Hepatocyte (in vitro differentiated cells): ENCODE results near the gene MCM7.

Experiments
- EZH2 ChIP-seq: fragments of 200-600 bp; sonication (generic); IDR thresholded peaks from 2 replicates; pipeline ENCODE4 v1.6.1; 2016; ENCODE audit warnings: antibody characterized with exemption, mild to moderate bottlenecking, borderline replicate concordance
- TF ChIP-seq, protein P1 (sequence below): fragments of 200-600 bp; sonication (generic); IDR thresholded peaks from 2 replicates; pipeline ENCODE4 v1.5.1; 2016; ENCODE audit warnings: antibody characterized with exemption, mild to moderate bottlenecking; ENCODE audit not compliant: poor library complexity

GRCh38 chr7:100085515-100085914, 15.7 kb downstream of the MCM7 start:
- TF ChIP-seq, protein P1, sequence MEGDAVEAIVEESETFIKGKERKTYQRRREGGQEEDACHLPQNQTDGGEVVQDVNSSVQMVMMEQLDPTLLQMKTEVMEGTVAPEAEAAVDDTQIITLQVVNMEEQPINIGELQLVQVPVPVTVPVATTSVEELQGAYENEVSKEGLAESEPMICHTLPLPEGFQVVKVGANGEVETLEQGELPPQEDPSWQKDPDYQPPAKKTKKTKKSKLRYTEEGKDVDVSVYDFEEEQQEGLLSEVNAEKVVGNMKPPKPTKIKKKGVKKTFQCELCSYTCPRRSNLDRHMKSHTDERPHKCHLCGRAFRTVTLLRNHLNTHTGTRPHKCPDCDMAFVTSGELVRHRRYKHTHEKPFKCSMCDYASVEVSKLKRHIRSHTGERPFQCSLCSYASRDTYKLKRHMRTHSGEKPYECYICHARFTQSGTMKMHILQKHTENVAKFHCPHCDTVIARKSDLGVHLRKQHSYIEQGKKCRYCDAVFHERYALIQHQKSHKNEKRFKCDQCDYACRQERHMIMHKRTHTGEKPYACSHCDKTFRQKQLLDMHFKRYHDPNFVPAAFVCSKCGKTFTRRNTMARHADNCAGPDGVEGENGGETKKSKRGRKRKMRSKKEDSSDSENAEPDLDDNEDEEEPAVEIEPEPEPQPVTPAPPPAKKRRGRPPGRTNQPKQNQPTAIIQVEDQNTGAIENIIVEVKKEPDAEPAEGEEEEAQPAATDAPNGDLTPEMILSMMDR, result no peak
- no peak for TF ChIP-seq EZH2
